ENCODE measurements around the gene ORC2.

The ORC2 gene

DNA sequence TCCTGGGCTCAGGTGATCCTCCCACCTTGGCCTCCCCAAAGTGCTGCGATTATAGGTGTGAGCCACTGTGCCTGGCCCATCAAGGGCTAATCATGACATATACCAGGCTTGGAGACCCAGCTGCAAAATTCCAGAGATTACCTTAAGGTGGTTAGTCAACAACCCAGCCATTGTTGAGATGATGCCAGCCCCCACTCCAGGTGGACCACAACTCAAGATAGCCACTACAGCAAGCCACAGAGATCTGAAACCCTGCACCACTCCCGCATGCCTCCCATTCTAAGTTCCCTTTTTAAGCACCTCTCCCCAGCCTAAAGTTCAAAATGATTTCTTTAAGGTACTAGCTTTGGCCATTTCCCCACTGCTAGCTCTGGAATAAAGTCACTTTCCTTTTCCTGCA lies 94.4 kb downstream of the ORC2 start:
- no peak overlapping the region; the same call in 1 of the 2 replicates for H3K27ac ChIP-seq
- ChIA-PET POLR2A (ENCODE audit: low non-redundant PET) (no interaction called here), CTCF (interaction anchor here (0.6 kb wide), 1 partner anchor 15 kb away, joined by 3 read pairs; no protein-coding TSS in a partner anchor)
- no peak for DNase-seq (ENCODE audit: low spot score)
- TF ChIP-seq, protein P1, sequence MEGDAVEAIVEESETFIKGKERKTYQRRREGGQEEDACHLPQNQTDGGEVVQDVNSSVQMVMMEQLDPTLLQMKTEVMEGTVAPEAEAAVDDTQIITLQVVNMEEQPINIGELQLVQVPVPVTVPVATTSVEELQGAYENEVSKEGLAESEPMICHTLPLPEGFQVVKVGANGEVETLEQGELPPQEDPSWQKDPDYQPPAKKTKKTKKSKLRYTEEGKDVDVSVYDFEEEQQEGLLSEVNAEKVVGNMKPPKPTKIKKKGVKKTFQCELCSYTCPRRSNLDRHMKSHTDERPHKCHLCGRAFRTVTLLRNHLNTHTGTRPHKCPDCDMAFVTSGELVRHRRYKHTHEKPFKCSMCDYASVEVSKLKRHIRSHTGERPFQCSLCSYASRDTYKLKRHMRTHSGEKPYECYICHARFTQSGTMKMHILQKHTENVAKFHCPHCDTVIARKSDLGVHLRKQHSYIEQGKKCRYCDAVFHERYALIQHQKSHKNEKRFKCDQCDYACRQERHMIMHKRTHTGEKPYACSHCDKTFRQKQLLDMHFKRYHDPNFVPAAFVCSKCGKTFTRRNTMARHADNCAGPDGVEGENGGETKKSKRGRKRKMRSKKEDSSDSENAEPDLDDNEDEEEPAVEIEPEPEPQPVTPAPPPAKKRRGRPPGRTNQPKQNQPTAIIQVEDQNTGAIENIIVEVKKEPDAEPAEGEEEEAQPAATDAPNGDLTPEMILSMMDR (conservative IDR thresholded peaks at IDR 0.05; ENCODE audit: low read depth), result no peak

DNA sequence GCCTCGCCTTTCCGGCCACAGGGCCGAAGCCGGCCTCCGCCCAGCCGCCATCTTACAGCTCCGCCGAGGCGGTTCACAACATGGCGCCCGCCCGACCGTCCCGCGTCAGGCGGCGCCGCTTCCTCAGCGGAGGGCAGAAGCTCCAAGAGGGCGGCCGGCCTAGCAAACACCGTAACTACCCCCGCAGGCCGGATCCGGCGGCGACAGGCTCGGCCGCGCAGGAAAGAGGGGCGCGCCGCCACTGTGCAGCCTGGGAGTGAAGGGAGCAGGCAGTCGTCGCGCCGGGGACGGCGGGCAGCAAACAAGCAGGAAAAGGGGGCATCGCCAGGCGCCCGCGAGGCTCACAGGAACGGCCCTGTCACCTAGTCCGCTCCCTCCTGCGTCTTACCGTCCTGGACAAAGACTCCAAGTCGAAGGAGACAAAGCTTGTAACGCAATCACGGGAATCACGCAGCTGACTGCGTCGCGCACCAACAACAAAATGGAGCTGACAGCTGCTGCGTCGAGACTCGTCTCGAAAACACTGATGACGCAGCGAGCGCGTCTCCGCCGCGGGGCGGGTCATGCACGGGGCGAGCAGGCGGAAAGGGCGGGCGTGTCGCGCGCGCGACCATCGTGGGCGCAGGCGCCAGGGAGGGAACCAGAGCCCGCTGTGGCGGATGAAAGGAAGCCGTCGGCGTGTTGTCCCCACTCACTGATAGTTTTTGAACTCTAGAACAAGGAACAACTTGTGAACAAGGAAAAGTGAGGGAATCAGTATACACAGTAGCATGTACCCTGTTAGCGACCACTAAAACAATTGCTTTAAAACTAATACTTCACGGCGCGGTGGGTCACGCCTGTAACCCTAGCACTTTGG lies 99.1 kb downstream of the ORC2 start, which contains the start of gene CLK1:
Gene CLK1, minus strand, starts transcription at position 483 of the 859 bp plus-strand sequence. CDS start 2,796 bp downstream, outside the sequence.
- H3K27ac ChIP-seq, result peak within 1 kb of the TSS; percentile 97
- TF ChIP-seq, protein P1 (conservative IDR thresholded peaks at IDR 0.05; ENCODE audit: low read depth), result no peak
- CTCF ChIA-PET, result interaction anchor here (0.6 kb wide), 1 partner anchor 151 kb away, joined by 12 read pairs; no protein-coding TSS in a partner anchor
- POLR2A ChIA-PET (ENCODE audit: low non-redundant PET), result interaction anchor here (0.5 to 1.2 kb wide), 5 partner anchors 9 to 74 kb away, joined by 3 to 8 read pairs (median 6); partner anchors contain the start of gene NIF3L1
- peak; percentile 85 for DNase-seq (ENCODE audit: low spot score)

DNA sequence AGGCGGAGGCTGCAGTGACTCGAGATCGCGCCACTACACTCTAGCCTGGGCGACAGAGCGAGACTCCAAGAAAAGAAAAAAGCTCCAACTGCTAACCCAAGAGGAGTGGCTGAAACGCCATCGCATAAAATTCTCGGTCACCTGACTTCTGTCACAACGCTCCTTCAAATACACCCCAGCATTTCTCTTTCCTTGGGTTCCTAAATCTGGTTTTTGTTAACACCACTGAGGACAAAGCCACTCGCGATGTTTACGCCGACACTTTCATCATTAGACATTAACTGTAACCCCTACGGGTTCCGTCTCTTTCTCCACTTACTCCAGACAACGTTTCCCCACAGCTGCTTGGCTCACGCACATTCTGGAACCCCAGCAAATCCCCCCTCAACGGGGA lies 99.7 kb downstream of the ORC2 start:
- CTCF ChIA-PET, result no interaction called here

DNA sequence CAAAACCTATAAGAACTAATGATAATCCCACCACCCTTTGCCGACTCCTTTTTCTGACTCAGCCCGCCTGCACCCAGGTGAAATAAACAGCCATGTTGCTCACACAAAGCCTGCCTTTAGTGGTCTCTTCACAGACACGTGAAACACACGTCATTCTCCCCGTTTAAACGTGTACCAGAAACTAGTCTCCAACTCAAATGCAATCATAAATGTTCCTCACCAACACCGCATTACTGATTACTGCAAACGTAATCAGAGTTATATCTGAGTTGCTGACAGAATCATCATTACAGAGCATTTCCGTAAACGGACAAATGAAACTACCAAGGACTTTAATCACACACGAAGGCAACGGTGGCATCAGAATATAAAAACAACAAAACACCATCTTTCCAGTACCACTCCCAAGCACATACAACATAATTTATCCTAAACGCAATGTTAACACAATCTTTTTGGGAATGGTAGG lies 100.9 kb downstream of the ORC2 start:
- POLR2A ChIA-PET (ENCODE audit: low non-redundant PET), result no interaction called here
- DNase-seq (ENCODE audit: low spot score), result no peak

More for the DNA sequence above, 99.7 kb downstream of the ORC2 start:
- peak overlapping the region; percentile 97 for H3K27ac ChIP-seq
- TF ChIP-seq, protein P1 (conservative IDR thresholded peaks at IDR 0.05; ENCODE audit: low read depth), result no peak
- POLR2A ChIA-PET (ENCODE audit: low non-redundant PET), result interaction anchor here (0.5 to 1.2 kb wide), 5 partner anchors 8 to 73 kb away, joined by 3 to 8 read pairs (median 6); partner anchors contain the start of gene NIF3L1
- DNase-seq (ENCODE audit: low spot score), result no peak

DNA sequence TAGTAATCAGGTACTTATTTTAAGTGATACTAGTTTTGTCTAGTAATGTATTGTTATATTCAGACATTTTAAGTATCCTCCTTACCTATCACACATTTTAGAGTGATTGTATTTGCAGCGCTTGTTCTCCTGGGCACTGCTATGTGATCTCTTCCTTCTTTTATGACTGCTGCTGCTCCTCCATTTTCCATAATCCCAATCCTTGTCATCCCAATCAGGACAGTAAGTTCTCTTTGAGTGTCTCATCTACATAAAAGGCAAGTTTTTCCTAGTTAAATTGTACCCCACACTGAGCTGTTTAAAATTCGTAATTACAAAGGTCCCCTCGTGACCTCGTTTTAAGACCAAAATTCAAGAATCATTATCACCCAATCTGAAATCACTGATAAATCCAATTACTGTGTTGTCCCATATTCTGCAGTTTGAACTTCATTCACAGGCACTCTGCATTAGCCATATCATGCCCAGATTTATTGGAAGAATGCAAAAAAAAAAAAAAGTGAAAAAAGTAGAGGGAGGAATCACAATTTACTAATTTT lies 101.8 kb downstream of the ORC2 start:
- DNase-seq (ENCODE audit: low spot score), result no peak
- no peak overlapping the region for H3K27ac ChIP-seq
- ChIA-PET POLR2A (ENCODE audit: low non-redundant PET) (no interaction called here), CTCF (interaction anchor here (1.0 kb wide), 1 partner anchor 148 kb away, joined by 3 read pairs; no protein-coding TSS in a partner anchor)
- TF ChIP-seq, protein P1 (conservative IDR thresholded peaks at IDR 0.05; ENCODE audit: low read depth), result no peak

More for the DNA sequence above, 100.9 kb downstream of the ORC2 start:
- CTCF ChIA-PET, result no interaction called here
- TF ChIP-seq, protein P1 (conservative IDR thresholded peaks at IDR 0.05; ENCODE audit: low read depth), result no peak
- H3K27ac ChIP-seq, result no peak overlapping the region

DNA sequence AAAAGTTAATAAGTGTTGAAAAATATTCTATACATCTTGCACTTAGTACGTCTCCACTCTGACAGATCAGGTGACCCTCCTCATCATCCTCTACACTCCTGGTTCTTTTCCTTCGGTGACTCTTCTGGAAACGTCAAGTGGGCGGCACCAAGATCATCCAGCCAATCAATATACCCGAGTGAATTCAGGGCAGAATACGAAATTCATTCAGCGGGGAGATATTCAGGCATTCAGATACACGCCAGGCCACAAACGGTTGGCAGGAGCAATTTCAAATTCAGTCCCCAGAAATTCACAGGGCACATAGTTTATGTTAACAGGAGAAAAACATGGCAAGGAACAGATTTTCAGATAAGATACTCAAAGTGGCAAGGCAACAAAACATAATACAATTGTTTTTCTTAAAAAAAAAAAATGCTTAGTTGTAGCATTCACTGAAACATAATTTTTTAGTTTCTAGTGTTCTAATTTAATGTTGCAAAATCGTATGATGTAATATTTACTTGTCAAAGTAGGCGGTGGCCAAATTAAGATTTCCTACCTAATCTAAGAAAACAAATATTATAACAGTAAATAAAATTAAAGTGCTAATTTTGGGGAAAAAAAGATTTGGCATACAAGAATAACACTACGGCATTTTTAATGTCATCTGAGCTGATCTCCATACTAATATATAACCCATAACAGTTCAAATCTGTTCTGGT lies 103.2 kb downstream of the ORC2 start:
- no peak overlapping the region for H3K27ac ChIP-seq
- ChIA-PET POLR2A (ENCODE audit: low non-redundant PET) (no interaction called here), CTCF (interaction anchor here (0.6 to 0.7 kb wide), 2 partner anchors 59 to 305 kb away, joined by 3 read pairs; no protein-coding TSS in a partner anchor)
- TF ChIP-seq, protein P1 (conservative IDR thresholded peaks at IDR 0.05; ENCODE audit: low read depth), result no peak
- no peak for DNase-seq (ENCODE audit: low spot score)
